ENCODE data around the gene TMEM80.

GRCh38 chr11:704228-704674, 8.6 kb downstream of the TMEM80 start:
- TF ChIP-seq CTCF (conservative IDR thresholded peaks at IDR 0.05 in 1 of 2, IDR thresholded peaks at IDR 0.05 in 1 of 2; ENCODE audit: low read depth in 1 of 2, low read length in 2 of 2) (no peak), EZH2 (IDR thresholded peaks at IDR 0.05; ENCODE audit: low read length, missing control alignments) (no peak)

Measured in fibroblast of lung (primary cell).